HepG2 (cell line): ENCODE measurements around the gene AGRN. TPM values are rescaled to one million over a fixed set of nuclear protein-coding genes. Genes with fewer than 3 reads are reported as not detected.

ENCODE experiments used
- CHD4 ChIP-seq: fragments of 200-600 bp; sonication (generic); IDR thresholded peaks from 2 replicates; pipeline ENCODE4 v1.7.0; 2017; ENCODE audit warnings: mild to moderate bottlenecking, low read length, borderline replicate concordance
- DMAP1 ChIP-seq: IDR thresholded peaks from 2 replicates; pipeline ENCODE4 v1.6.1; 2016
- HNF4G ChIP-seq, 2 experiments: sonication (generic) in 1 of 2; formaldehyde crosslinking in 1 of 2; IDR thresholded peaks; 2 replicates each; pipeline versions ENCODE4 v1.4.0 to v1.6.1; 2011 to 2020; ENCODE audit warnings: borderline replicate concordance in 2 of 2, low read depth in 2 of 2, mild to moderate bottlenecking in 2 of 2, low read length in 1 of 2, missing genetic modification reagents in 1 of 2, moderate library complexity in 1 of 2
- NKX3-1 ChIP-seq: sonication (generic); formaldehyde crosslinking; IDR thresholded peaks from 2 replicates; pipeline ENCODE4 v1.5.0; 2020; ENCODE audit warnings: missing genetic modification reagents
- NR2F1 ChIP-seq, 2 experiments: fragments of 450-650 bp in 1 of 2; formaldehyde crosslinking in 1 of 2; IDR thresholded peaks; 2 replicates each; pipeline versions ENCODE4 v1.5.0 to v1.6.1; 2016 to 2020; ENCODE audit warnings: mild to moderate bottlenecking in 1 of 2, missing compliant biosample characterization in 1 of 2, missing genetic modification reagents in 1 of 2, moderate library complexity in 1 of 2
- THAP11 ChIP-seq: IDR thresholded peaks from 2 replicates; pipeline ENCODE4 v1.6.1; 2016; ENCODE audit warnings: missing biosample characterization, missing genetic modification reagents
- ZFY ChIP-seq: sonication (generic); formaldehyde crosslinking; IDR thresholded peaks from 2 replicates; pipeline ENCODE4 v1.4.0; 2020; ENCODE audit warnings: missing genetic modification reagents
- ZNF468 ChIP-seq: sonication (generic); formaldehyde crosslinking; IDR thresholded peaks from 2 replicates; pipeline ENCODE4 v1.8.0; 2022; ENCODE audit warnings: mild to moderate bottlenecking, moderate library complexity, missing genetic modification reagents
- ZNF788 ChIP-seq: sonication (generic); formaldehyde crosslinking; IDR thresholded peaks from 2 replicates; pipeline ENCODE4 v1.5.0; 2020; ENCODE audit warnings: mild to moderate bottlenecking, missing genetic modification reagents, borderline replicate concordance
- ZNF891 ChIP-seq: sonication (generic); formaldehyde crosslinking; IDR thresholded peaks from 2 replicates; pipeline ENCODE4 v1.5.0; 2020; ENCODE audit warnings: mild to moderate bottlenecking, missing genetic modification reagents
- polyA plus RNA-seq, 8 experiments: library from polyadenylated mRNA; depleted of rRNA in 3 of 8; stranded (reverse) in 7 of 8; unstranded in 1 of 8; fragments of >200 nt; fragmentation: Illumina TruSeq in 4 of 8; extraction: Trizol in 4 of 8; gene quantifications; 2 replicates each; pipeline versions ENCODE4 v1.2.1 to v1.2.3, GENCODE V29; 2011 to 2016; ENCODE audit warnings: low read depth in 4 of 8, missing spikeins in 1 of 8, mixed read lengths in 1 of 8; ENCODE audit not compliant: insufficient read depth in 1 of 8
- total RNA-seq, 5 experiments: library from RNA; depleted of rRNA; stranded (reverse); fragments of >200 nt; fragmentation: Illumina TruSeq; extraction: Trizol; gene quantifications; 2 replicates each; pipeline ENCODE4 v1.2.3, GENCODE V29; 2016; ENCODE audit warnings: low read depth in 1 of 5
- TF ChIP-seq, protein P1 (sequence below): IDR thresholded peaks from 2 replicates; pipeline ENCODE4 v1.4.0; 2020; ENCODE audit warnings: mild to moderate bottlenecking, missing genetic modification reagents
- TF ChIP-seq, protein P2 (sequence below): sonication (generic); formaldehyde crosslinking; IDR thresholded peaks from 2 replicates; pipeline ENCODE4 v1.5.1; 2020; ENCODE audit warnings: mild to moderate bottlenecking, moderate library complexity, missing genetic modification reagents
- TF ChIP-seq, protein P3 (sequence below): sonication (generic); formaldehyde crosslinking; IDR thresholded peaks from 2 replicates; pipeline ENCODE4 v1.4.0; 2020; ENCODE audit warnings: low read depth, mild to moderate bottlenecking, missing genetic modification reagents
- TF ChIP-seq, protein P4 (sequence below): sonication (generic); formaldehyde crosslinking; IDR thresholded peaks from 2 replicates; pipeline ENCODE4 v1.4.0; 2020; ENCODE audit warnings: missing genetic modification reagents, borderline replicate concordance
- TF ChIP-seq, protein P5 (sequence below): sonication (generic); formaldehyde crosslinking; IDR thresholded peaks from 2 replicates; pipeline ENCODE4 v1.5.0; 2020; ENCODE audit warnings: mild to moderate bottlenecking, missing genetic modification reagents, borderline replicate concordance

Gene AGRN
- total and polyA plus RNA-seq, 2 of the 13 experiments (the other 11 are each of a cell fraction or from before 2014, with no cell fraction given) = 29.8 to 65.2 TPM

DNA sequence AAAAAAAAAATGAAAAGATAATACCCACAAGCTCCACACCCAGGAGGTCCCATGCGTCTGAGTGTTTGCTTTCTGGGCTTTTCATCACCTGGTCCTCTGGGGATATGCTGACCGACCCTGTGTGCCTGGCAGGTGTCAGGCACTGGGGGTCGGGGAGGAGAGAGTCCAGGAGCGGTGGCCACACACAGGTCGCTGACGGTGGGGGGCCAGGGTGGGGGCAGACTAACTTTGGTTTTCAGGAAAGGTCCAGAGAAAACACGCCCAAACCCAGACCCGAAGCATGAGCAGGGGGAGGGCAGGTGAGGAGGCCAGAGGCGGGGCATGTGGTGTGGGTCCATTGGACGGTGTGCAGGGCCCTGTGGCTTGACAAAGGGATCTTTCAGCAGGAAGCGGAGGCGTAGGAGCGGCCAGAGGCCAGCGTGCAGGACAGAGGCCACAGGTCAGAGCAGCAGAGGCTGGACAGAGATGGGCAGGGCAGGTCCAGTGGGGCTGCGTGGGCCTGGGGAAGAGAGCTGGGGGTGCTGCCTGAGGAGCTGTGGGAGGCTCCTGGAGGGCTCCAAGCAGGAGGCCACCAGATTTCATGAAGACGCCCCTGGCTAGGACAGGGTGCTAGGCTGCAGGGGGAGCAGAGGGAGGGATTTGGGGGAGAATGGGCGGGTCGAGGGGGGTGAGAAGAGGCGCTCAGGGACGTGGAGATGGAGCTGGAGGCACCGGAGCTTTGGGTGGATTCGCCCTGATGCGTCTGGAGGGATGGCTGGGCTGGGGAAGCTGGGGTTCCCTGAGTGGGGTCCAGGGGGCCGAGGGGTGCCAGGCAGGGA, 38.4 kb downstream of the AGRN start (continued):
- TF ChIP-seq, protein P1, sequence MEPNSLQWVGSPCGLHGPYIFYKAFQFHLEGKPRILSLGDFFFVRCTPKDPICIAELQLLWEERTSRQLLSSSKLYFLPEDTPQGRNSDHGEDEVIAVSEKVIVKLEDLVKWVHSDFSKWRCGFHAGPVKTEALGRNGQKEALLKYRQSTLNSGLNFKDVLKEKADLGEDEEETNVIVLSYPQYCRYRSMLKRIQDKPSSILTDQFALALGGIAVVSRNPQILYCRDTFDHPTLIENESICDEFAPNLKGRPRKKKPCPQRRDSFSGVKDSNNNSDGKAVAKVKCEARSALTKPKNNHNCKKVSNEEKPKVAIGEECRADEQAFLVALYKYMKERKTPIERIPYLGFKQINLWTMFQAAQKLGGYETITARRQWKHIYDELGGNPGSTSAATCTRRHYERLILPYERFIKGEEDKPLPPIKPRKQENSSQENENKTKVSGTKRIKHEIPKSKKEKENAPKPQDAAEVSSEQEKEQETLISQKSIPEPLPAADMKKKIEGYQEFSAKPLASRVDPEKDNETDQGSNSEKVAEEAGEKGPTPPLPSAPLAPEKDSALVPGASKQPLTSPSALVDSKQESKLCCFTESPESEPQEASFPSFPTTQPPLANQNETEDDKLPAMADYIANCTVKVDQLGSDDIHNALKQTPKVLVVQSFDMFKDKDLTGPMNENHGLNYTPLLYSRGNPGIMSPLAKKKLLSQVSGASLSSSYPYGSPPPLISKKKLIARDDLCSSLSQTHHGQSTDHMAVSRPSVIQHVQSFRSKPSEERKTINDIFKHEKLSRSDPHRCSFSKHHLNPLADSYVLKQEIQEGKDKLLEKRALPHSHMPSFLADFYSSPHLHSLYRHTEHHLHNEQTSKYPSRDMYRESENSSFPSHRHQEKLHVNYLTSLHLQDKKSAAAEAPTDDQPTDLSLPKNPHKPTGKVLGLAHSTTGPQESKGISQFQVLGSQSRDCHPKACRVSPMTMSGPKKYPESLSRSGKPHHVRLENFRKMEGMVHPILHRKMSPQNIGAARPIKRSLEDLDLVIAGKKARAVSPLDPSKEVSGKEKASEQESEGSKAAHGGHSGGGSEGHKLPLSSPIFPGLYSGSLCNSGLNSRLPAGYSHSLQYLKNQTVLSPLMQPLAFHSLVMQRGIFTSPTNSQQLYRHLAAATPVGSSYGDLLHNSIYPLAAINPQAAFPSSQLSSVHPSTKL (CRISPR knock-in tag) = peak; percentile 48
- TF ChIP-seq CHD4 (peak; percentile 73; the same call in 1 of the 2 replicates), ZNF788 (CRISPR knock-in tag) (peak; percentile 79; the same call in 1 of the 2 replicates), ZNF891 (peak; percentile 67; the same call in 1 of the 2 replicates), ZFY (CRISPR knock-in tag) (0 out of 2 replicates have a peak, but pooled peaks have one; percentile 26), THAP11 (peak; percentile 60; the same call in 1 of the 2 replicates), NKX3-1 (CRISPR knock-in tag) (no peak), HNF4G (IDR thresholded peaks at IDR 0.05; ENCODE audit: borderline replicate concordance, low read depth, low read length) (peak; percentile 68; the same call in 1 of the 2 replicates), HNF4G (CRISPR knock-in tag; IDR thresholded peaks at IDR 0.05; ENCODE audit: borderline replicate concordance, low read depth) (peak; percentile 78; the same call in 1 of the 2 replicates), NR2F1 (CRISPR knock-in tag; IDR thresholded peaks at IDR 0.05) (peak in 1 of 2 experiments; percentile 84; a peak in 2 of 4 replicates), DMAP1 (CRISPR knock-in tag) (peak; percentile 48), ZNF468 (CRISPR knock-in tag) (0 out of 2 replicates have a peak, but pooled peaks have one; percentile 25)
- TF ChIP-seq, protein P2, sequence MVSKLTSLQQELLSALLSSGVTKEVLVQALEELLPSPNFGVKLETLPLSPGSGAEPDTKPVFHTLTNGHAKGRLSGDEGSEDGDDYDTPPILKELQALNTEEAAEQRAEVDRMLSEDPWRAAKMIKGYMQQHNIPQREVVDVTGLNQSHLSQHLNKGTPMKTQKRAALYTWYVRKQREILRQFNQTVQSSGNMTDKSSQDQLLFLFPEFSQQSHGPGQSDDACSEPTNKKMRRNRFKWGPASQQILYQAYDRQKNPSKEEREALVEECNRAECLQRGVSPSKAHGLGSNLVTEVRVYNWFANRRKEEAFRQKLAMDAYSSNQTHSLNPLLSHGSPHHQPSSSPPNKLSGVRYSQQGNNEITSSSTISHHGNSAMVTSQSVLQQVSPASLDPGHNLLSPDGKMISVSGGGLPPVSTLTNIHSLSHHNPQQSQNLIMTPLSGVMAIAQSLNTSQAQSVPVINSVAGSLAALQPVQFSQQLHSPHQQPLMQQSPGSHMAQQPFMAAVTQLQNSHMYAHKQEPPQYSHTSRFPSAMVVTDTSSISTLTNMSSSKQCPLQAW (CRISPR knock-in tag) = peak; percentile 89
- TF ChIP-seq, protein P3, sequence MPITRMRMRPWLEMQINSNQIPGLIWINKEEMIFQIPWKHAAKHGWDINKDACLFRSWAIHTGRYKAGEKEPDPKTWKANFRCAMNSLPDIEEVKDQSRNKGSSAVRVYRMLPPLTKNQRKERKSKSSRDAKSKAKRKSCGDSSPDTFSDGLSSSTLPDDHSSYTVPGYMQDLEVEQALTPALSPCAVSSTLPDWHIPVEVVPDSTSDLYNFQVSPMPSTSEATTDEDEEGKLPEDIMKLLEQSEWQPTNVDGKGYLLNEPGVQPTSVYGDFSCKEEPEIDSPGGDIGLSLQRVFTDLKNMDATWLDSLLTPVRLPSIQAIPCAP = no peak
- TF ChIP-seq, protein P4, sequence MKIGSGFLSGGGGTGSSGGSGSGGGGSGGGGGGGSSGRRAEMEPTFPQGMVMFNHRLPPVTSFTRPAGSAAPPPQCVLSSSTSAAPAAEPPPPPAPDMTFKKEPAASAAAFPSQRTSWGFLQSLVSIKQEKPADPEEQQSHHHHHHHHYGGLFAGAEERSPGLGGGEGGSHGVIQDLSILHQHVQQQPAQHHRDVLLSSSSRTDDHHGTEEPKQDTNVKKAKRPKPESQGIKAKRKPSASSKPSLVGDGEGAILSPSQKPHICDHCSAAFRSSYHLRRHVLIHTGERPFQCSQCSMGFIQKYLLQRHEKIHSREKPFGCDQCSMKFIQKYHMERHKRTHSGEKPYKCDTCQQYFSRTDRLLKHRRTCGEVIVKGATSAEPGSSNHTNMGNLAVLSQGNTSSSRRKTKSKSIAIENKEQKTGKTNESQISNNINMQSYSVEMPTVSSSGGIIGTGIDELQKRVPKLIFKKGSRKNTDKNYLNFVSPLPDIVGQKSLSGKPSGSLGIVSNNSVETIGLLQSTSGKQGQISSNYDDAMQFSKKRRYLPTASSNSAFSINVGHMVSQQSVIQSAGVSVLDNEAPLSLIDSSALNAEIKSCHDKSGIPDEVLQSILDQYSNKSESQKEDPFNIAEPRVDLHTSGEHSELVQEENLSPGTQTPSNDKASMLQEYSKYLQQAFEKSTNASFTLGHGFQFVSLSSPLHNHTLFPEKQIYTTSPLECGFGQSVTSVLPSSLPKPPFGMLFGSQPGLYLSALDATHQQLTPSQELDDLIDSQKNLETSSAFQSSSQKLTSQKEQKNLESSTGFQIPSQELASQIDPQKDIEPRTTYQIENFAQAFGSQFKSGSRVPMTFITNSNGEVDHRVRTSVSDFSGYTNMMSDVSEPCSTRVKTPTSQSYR (CRISPR knock-in tag) = peak; percentile 37; the same call in 1 of the 2 replicates
- TF ChIP-seq, protein P5, sequence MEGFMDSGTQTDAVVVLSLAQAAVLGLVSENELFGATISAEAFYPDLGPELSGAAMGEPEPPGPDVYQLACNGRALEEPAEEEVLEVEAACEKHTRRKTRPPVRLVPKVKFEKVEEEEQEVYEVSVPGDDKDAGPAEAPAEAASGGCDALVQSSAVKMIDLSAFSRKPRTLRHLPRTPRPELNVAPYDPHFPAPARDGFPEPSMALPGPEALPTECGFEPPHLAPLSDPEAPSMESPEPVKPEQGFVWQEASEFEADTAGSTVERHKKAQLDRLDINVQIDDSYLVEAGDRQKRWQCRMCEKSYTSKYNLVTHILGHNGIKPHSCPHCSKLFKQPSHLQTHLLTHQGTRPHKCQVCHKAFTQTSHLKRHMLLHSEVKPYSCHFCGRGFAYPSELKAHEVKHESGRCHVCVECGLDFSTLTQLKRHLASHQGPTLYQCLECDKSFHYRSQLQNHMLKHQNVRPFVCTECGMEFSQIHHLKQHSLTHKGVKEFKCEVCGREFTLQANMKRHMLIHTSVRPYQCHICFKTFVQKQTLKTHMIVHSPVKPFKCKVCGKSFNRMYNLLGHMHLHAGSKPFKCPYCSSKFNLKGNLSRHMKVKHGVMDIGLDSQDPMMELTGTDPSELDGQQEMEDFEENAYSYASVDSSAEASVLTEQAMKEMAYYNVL (CRISPR knock-in tag) = peak; percentile 91
